GM19099 (cell line): ENCODE data around the gene PLAC1.

ENCODE experiments used
- POLR2A ChIP-seq: IDR thresholded peaks from 3 replicates; pipeline ENCODE4 v1.6.1; 2011; ENCODE audit warnings: low read depth; ENCODE audit not compliant: insufficient read length; ENCODE audit errors: extremely low read depth

Gene PLAC1, protein sequence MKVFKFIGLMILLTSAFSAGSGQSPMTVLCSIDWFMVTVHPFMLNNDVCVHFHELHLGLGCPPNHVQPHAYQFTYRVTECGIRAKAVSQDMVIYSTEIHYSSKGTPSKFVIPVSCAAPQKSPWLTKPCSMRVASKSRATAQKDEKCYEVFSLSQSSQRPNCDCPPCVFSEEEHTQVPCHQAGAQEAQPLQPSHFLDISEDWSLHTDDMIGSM

DNA sequence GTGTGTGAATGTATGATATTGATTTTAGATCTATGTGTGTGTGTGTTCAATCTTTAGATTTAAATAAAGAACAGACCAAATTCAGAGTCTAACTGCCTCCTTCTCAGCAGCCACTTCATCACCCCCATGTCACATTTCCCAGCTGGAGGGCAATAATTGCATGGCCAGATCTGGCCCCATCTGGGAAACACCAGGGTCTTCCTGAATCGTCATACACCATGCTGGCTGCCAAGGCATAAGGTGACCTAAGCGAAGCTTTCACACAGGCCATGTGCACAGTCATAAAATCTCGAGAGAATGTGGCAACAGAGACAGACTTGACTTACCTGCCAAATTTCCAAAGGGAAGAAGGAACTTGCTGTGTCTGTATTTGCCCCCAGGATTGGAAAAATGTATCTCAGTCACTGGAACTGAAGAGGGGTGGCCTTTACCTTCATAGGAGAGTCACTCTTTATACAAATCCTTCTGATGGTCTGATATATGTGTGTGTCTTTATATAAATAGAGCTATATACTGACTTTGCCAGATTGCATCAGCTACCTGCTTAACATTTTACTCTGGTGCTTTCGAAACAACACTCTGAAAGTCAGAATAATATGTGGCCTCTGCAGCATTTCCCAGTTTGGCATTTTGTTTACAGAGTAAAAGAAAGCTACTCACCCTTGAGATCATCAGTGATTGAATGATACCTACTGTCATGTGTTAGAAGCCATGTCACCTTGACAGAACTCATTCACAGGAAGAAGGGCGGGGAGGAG is at the start of gene PLAC1:
Gene PLAC1 (minus strand): TSS at position 470 of the 758 bp plus-strand sequence. CDS start 91,789 bp downstream, outside the sequence.
- TF ChIP-seq POLR2A = no peak

DNA sequence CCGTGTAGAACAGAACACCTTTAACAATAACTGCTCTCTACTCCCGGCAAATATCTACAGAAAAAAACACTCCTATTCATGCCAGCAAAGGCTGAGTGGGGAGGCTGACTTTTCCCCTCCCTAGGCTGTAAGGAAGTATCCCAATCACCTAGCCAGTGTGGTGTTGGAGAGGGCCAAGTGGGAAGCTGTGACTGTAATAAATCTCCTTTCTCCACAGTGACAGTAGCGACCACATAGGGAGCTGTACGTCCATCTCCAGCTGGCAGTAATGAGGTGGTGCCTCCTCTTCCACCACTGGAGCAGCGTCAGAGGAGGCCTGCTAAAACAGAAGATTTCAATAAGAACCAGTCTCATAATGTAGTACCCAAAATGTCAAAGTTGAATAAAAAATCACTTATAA is 47.9 kb upstream of the PLAC1 start:
- no peak for TF ChIP-seq POLR2A

GRCh38 chrX:134695999-134696398 is 37.7 kb upstream of the PLAC1 start:
- no peak for TF ChIP-seq POLR2A

DNA sequence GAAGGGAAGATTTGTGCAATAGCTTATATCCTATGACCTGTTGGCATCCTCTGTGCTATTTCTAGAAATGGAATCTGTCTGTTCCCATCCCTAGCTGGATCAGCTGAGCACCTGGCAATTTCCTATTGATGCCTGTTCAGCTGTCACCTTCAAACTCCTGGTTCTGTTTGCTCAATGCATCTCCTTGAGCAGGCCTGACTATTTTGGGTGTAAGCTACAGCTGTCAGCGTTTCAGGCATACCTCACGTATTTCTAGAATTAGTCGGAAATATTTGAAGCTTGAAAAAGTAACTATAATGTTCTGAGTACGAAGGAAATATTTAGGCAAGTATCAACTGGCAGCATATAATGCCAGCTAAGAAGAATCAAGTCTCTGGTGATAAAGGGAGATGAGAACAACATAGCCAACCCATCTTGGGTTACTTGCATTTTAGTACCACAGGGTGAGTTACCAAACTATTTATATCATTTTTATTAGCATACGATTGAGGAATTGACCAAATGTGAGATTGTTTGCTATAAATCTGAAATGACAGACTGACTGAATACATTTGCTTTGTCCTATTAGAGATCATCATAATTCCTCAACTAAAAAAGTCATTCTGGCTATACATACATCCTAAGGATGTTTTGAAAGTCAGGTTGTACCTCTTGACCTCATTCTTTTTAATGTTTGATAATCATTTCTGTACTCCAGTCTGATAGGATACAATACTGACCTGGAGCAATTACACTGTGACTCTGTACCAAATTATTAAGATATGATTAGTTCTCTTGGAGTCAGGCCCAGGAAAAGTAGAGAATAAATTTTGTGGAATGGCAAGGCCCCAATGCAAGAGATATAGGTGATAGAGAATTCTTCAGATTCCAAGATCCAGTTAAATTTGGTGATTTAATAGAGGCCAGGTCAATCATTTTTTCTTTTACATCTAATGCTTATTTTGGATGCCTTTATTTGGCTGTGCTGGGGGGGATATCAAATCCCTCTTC is 36.4 kb upstream of the PLAC1 start:
- no peak for TF ChIP-seq POLR2A

- no peak for TF ChIP-seq POLR2A
These were observed 35.4 kb upstream of the PLAC1 start for GRCh38 chrX:134693644-134694043.

- TF ChIP-seq POLR2A = no peak
These were observed 34.7 kb upstream of the PLAC1 start for GRCh38 chrX:134692990-134693389.

- no peak for TF ChIP-seq POLR2A
These were observed 34.0 kb upstream of the PLAC1 start for GRCh38 chrX:134692233-134692632.

- no peak for TF ChIP-seq POLR2A
These were observed 33.2 kb upstream of the PLAC1 start for GRCh38 chrX:134691453-134691852.

DNA sequence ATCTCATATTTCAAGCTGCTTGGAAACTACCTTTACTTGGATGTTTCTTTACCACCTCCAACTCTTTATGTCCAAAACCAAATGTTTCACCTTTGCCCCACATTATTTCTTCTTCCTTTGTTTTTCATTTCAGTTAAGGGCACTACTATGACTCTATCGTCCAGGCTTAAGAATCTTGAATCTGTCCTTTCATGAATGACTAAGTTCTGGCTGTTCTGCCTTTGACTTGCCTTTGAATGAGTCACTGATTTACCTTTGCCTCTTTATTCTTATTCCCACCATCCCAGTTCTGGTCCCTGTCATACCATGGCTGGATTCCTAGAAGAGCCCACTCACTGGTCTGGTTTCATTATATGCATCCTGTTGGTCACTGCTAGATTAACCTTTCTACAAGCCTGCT is 30.6 kb upstream of the PLAC1 start:
- TF ChIP-seq POLR2A = no peak

- no peak for TF ChIP-seq POLR2A
These were observed 30.0 kb upstream of the PLAC1 start for GRCh38 chrX:134688031-134688823.

GRCh38 chrX:134685668-134686067 is 27.4 kb upstream of the PLAC1 start:
- TF ChIP-seq POLR2A = no peak

- no peak for TF ChIP-seq POLR2A
These were observed 26.7 kb upstream of the PLAC1 start for GRCh38 chrX:134684956-134685355.

GRCh38 chrX:134683351-134684005 is 25.2 kb upstream of the PLAC1 start:
- TF ChIP-seq POLR2A = no peak

DNA sequence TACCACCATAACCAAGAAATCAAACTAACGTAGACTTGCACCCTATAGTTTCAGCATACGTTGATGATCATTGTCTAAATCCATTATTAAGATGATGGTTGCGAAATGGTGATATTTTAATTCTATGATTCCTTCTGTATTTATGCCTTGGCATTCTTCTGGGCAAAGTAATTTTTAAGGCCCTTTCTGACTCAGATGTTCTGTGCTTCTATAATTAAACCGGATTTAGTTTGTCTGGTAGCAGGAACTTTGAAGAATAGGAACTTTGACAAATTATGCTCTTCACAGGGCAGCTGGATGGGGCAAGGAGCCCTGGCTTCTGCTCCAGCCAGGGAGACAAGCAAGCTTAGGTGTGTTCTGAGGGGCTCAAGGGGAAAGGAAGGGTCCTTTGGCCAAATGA is 23.8 kb upstream of the PLAC1 start:
- TF ChIP-seq POLR2A = no peak
